HFF-Myc (cell line): Measurements from ENCODE around the gene MPPED2.

ENCODE experiments used
- DNase-seq: peaks from one replicate; pipeline ENCODE4 v3.0.0-alpha.2; 2011; ENCODE audit warnings: low read depth; ENCODE audit errors: extremely low read depth
- H3K4me3 ChIP-seq: replicated peaks from 2 replicates; pipeline ENCODE4 v1.5.1; 2011; ENCODE audit warnings: low read depth, mild to moderate bottlenecking, control low read depth, low read length
- TF ChIP-seq, protein P1 (sequence below): IDR thresholded peaks from 2 replicates; pipeline ENCODE4 v1.5.1; 2012; ENCODE audit warnings: mild to moderate bottlenecking, low read depth, low read length, control low read depth; ENCODE audit errors: missing control alignments

MPPED2 gene

GRCh38 chr11:30550022-30550542 lies 36.1 kb downstream of the MPPED2 start:
- TF ChIP-seq, protein P1, sequence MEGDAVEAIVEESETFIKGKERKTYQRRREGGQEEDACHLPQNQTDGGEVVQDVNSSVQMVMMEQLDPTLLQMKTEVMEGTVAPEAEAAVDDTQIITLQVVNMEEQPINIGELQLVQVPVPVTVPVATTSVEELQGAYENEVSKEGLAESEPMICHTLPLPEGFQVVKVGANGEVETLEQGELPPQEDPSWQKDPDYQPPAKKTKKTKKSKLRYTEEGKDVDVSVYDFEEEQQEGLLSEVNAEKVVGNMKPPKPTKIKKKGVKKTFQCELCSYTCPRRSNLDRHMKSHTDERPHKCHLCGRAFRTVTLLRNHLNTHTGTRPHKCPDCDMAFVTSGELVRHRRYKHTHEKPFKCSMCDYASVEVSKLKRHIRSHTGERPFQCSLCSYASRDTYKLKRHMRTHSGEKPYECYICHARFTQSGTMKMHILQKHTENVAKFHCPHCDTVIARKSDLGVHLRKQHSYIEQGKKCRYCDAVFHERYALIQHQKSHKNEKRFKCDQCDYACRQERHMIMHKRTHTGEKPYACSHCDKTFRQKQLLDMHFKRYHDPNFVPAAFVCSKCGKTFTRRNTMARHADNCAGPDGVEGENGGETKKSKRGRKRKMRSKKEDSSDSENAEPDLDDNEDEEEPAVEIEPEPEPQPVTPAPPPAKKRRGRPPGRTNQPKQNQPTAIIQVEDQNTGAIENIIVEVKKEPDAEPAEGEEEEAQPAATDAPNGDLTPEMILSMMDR = no peak
- DNase-seq = no peak
- no peak overlapping the region for H3K4me3 ChIP-seq

DNA sequence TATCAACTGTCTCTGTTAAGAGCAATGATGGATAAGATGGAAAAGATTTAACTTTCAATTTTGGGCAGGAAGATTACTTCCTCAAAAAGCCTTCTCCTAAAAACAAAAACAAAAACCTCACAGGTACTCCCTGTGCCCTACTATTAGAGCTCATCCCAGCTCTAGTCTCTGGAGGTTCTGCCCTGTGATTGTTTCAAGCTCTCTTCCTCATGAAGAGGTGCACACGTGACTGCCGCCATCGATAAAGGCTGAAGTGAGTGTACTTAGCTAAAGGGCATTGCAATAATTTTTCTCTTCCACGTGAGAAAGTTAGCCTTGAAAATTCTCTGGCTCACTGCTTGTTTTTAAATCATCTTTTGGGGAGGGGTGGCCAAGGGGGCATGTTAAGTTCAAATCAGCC lies 36.6 kb downstream of the MPPED2 start:
- H3K4me3 ChIP-seq = no peak overlapping the region
- TF ChIP-seq, protein P1 = no peak
- DNase-seq = no peak

- no peak for DNase-seq
- TF ChIP-seq, protein P1 = no peak
- H3K4me3 ChIP-seq = no peak overlapping the region
Observed at GRCh38 chr11:30546334-30546733, 39.8 kb downstream of the MPPED2 start.

DNA sequence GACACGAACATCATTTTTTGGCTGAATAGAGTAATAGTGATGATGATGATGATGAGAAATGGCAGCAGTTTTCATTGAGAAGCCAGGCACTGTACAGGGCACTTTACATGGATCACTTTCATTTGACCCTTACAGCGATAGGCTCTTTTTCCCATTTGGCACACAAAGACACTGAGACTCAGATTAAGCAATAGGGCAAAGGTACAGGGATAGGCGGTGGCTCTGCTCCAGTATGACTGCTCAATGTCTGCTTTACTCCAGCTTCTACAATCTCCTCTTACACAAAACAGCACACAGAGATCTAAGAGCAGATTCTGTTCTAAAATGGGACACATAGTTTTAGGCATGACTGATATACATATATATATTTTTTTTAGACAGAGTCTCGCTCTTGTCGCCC lies 40.6 kb downstream of the MPPED2 start:
- no peak for DNase-seq
- TF ChIP-seq, protein P1 = no peak
- H3K4me3 ChIP-seq = no peak overlapping the region

DNA sequence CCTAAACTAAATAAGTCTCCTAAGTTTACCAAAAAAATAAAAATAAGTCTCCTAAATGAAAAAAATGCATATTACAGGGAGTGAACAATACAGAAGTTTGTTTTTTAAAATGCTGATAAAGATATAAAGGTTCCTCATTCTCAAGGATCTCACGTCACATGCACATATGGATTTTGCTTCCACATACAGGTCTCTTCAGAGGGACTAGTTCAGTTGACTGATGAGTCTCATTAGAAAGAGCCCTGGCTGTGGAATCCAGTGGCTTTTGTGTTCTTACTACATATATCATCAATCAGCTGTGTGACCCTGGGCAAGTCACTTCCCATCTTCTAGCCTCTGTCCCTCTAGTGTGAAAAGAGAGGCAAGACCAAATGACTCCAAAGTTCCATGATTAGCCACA lies 43.1 kb downstream of the MPPED2 start:
- no peak for DNase-seq
- no peak overlapping the region for H3K4me3 ChIP-seq
- TF ChIP-seq, protein P1 = no peak

DNA sequence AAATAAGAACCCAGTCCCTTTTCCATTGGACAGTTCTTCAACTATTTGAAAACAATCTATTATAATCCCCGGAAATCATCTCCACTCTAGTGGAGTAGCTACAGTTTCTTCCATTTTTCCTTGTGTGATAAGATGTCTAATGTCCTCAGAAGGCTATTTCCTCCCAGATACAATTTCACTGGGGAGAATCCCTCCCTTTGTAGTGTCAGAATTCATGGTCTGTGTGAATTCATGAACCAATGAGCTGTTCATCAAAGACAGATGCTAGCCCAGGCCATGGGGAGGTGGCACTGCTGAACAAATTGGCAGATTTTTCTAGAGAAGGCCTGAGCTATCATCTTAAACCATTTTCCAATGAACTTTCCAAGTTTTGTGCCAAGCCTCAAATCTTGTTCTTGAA lies 45.4 kb downstream of the MPPED2 start:
- H3K4me3 ChIP-seq = no peak overlapping the region
- TF ChIP-seq, protein P1 = no peak
- DNase-seq = no peak

DNA sequence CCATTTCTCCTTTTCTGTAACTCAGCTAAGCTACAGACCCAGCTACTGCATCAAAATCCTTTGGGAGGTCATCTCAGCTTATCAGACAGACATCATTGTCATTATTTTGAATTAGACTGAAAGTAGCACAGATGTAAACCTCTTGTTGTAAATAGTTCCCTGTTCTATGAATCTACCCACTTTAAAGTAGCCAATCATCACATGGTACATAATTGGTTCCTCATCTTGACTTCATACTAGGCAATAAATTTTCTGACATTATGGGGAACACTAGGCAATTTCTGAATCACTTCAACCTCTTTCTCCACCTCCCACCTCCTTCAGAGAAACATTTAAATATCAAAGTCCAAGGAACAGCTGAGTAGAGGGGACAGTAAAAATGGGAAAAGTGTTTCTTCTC lies 47.9 kb downstream of the MPPED2 start:
- no peak for DNase-seq
- H3K4me3 ChIP-seq = no peak overlapping the region
- TF ChIP-seq, protein P1 = no peak
